Measurements from ENCODE around the gene SLCO4C1.

Gene SLCO4C1

DNA sequence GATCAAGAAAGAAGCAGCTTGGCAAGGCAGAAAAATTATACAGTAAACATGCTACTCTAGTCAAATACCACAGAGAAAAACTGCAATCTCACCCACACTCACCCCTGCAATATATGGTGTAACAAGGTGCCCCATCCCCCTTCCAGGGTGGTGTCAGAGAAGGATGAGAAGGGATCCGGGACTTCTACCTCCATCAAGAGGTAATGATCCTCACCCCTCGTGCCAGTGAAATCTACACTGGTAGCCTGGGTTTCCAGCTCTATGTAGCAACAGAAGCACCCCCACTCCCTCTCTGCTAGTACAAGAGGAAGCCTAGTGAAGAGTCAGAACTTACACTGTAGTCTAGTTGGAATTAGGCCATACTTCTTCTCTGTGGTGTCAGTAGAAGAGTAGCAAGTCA, 18.9 kb downstream of the SLCO4C1 start:
- no peak for DNase-seq

DNA sequence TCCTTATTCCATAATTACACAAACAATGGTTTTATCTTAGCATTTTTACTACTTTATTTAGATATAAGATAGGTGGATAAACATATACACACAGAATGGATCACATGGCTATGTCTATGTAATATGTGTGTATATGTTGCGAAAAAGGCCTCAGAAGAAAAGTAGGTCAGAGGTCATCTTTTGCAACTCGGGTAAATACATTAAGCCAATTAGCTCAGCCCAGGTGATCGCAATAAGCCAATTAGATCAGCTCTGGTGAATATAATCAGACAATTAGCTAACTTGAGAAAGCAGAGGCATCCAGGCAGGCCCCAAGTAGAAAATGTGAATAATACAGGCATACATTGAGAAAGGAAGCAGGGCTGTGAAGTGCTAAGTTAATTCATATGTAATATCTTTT, 24.3 kb downstream of the SLCO4C1 start:
- DNase-seq, result no peak

DNA sequence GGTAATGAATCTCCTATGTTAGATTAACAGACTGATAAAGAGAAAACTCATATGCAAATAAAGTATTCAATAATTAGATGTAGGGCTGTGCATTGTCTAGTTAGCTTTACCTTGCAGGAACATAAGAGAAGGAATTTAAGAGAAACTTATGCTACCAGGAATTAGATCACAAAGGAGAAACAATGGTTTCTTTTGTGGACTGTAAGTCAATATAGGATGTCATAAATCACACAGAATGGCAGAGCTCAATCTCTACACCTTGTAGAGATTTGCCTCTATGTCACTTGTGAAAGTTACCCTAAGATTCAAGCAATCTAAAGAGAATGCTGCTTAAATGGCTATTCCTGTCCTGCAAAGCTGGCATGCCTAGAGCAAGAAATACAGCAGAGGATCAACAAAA, 26.0 kb downstream of the SLCO4C1 start:
- DNase-seq, result no peak

DNA sequence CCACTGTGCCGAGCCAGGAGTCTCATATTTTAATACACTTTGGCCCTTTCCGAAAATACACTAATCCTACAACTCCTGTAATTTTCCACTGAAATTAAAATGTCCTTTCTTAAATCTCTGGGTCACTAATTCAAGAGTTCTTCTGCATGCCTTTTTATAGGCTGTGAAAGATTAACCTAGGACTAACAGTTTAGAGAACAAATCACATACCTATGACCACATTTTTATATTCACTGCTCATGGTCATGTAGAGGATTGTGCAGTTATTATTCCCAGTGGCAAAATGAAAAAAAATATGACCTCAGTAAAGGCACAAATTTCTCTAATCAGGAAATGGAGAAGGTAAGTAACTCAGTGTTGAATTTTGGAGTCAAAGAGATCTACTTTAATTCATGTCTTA, 33.4 kb downstream of the SLCO4C1 start:
- DNase-seq, result no peak

DNA sequence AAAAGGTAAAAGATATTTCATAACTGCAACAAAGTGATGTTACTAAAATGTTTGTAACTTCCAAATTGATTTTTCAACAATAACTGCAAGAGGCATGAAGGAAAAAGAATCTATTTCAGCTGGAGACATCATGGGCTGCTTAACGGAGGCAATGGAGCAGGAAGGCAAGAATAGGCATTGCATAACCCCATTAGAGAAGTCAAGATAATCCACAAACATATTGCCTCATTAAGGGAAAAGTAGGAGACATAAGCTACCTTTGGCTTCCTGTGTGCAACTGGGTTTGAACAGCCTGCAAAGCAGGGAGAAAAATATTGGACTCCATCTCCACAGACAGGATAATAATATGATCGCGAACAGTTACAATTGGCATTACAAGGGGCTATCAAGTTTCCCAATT, 46.7 kb downstream of the SLCO4C1 start:
- DNase-seq, result no peak

DNA sequence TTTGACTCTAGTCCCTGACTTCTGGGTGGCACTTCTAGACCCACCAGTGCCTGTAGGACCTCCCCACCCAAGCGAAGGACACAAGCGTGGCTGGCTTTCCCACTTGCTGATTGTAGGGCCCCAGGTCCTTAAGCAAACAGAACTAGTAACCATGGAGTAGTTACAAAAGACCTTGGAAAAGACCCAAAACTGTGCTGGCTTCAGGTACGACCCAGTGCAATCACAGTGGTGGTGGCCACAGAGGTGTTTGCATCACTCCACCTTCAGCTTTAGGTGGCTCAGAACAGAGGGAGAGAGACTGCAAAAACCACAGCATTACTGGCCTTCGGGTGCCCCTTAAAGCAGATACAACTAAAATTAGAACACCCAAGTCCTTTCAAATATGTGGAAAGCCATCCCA, 52.9 kb downstream of the SLCO4C1 start:
- no peak for DNase-seq

DNA sequence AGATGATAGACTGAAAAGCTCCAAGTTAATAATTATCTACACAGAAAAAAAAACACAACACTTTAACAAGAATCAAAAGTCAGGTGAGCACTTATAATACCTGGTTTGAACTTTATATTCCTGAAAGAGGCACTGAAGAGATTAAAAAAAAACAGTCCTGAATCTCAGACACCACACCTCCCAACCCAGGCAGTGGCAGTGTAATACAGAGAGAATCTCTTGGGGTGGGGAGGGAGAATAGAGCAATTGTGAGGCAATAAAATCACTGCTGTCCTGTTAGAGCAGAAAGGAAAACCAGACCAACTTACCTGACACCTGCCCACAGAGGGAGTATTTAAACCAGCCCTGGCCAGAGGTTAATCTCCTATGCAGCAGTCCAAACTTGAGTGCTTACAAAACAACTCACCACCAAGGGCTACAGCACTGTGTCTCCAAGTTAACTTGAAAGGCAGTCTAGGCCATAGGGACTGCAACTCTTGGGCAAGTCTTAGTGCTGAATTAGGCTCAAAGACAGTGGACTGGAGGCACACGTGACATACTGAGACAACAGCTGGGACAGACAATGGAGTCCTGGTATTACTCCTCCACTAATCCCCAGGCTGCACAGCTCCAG, 54.2 kb downstream of the SLCO4C1 start:
- no peak for DNase-seq

DNA sequence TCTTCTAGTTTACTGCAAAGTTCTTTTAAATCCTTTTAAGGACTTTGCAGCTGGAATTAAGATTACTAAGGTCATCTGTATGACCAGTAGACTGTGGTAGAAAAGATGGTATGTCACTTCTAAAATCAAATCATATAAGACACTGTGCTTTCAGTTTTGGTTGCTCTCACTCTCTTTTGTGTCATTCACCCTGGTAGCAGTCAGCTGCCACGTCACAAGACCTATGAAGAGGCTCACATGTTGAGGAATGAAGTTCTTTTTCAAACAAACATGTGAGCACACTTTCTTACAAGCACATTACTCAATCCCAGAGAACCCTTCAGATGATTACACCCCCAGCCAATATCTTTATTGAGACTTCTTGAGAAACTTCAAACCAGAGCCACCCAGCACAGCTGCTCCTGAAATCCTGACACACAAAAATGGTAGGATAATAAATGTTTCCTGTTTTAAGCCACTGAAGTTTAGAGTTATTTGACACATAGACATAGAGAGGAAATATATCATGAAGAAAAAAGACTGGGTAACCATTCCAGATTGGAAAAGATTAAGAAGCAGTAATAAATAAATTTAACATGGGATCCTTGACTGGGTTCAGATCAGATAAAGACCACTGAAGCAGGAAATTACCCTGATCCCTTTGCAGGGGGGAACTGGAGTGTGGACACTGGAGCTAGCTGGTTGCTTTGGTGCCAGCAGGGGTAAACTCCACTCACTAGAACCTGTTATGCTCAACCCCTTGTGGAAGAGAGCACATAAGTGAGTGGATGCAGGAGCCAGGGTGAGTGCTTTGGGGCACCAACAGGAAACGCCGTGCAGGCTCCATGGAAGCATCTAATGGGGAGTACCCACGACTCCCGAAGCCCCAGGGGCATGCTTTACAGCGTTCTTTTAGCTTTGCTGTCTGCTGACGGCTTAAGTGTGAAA, 64.1 kb downstream of the SLCO4C1 start:
- no peak for DNase-seq

DNA sequence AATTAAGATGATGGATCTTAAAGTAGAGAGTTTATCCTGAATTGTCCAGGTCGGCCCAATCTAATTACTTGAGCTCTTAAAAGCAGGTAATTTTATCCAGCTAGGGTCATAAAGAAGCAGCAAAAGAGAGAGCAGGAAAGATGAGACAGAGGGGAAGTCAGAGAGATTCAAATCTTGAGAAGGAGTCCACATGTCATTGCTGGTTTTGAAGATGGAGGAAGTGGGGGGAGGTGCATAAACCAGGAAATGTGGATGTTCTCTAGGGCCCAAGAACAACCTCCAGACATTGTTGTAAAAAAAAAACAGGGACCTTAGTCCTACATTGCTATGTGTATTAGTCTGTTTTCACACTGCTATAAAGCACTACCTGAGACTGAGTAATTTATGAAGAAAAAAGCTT, 66.4 kb downstream of the SLCO4C1 start:
- no peak for DNase-seq

DNA sequence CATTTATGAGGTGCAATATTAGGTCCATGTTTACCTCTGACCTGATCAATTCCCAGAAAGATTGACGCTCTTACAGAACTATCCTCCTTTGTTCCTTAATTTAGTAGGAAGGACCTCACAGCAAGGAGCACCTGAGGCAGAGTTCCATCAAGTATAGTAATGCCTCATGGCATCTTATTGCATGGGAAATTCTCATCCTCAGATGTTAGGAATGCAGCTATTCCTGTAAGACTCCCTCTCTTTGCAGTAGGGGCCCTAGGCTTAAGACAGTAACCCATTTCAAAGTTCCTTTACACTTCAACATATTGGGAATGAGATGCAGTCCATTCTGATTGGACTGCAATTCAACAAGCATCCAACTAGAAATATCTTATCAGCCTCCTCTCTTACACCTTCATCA, 69.8 kb downstream of the SLCO4C1 start:
- DNase-seq, result no peak

DNA sequence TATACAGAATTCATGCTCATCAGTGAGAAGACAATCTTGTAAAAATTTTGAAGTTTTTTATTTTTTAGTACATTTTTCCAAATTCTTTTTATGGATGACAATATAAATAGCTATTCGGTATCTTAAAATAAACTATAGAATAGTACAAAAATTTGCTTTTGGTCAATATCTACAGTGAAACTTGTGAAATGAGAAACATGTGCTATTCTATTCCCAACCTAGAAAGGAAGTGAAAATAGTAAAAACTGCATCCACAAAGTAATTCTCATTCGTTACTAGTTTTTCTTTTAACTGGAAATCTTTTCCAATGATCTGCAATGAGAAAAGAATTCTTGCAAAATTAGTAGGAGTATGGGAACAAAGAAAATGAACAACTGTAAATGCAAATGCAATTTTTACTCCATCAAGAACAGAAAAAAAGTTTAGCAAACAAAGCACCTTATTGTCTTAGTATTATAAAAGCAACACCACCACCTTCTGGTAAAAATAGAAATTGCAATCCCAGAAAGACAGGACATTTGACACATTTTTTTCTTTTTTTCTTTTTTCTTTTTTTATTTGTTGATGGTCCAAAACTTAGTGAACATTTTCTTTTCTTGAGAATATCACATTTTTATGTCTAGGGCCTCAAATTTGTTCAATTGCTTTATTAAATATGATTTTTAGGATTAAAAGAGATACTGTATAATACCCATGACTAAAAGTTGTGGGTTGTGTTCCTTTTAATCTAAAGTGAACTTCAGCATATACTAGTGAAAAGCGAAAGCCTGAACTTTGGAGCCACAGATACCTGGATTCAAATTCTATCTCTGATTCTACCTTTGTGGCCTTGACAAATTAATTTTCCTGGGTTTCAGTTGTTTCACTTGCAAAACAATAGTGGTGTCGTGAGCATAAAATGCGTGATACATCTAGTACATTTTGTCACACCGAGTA, 72.3 kb downstream of the SLCO4C1 start:
- DNase-seq, result no peak

DNA sequence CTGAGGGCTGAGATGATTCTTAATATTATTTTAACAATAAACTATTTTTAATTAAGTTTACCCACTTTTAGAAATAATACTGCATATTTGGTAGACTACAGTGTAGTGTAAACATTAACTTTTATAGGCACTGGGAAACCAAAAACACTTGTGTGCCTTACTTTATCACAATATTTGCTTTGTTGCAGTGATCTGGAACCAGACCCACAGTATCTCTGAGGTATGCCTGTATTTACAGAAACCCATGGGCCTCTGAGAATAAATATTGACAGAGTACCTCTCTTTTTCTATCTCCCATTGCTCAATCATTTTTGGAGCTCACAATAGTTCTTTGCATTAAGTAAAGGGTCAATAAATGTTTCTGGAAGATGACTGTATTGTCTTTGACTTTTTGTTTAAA, 73.3 kb downstream of the SLCO4C1 start:
- DNase-seq, result no peak

DNA sequence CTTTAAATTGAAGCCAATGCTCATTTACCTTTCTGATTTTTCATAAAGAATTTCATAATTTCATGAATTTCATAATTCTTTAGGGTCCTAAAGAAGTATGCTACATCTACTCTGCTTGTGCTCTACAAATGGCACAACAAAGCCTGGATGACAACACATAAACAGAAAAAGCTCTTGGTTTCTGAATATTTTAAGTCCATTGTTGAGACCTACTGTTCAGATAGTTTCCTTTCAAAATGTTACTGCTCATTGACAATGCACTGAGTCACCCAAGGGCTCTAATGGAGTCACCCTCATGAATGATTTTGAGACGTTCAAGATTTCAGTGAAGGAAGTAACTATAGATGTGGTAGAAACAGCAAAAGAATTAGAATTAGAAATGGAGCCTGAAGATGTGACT, 74.1 kb downstream of the SLCO4C1 start:
- no peak for DNase-seq

DNA sequence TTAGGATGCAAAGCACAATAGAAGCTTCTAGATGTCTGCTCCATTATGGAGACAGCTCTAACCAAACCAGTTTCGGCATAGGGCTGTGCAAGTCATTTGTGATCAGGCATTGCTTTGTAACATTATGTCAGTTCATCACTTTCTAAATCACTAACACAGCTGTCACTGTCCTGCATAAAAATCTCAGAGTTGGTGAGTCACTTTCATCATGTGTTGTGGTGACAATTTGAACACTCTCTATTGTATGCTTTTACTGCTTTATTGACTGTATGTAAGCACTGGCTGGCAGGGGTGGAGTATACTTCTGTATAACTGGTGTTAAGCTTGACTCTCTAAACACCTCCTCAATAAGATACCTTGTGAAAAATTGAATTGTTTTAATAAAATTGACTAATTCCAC, 77.9 kb downstream of the SLCO4C1 start:
- no peak for DNase-seq

DNA sequence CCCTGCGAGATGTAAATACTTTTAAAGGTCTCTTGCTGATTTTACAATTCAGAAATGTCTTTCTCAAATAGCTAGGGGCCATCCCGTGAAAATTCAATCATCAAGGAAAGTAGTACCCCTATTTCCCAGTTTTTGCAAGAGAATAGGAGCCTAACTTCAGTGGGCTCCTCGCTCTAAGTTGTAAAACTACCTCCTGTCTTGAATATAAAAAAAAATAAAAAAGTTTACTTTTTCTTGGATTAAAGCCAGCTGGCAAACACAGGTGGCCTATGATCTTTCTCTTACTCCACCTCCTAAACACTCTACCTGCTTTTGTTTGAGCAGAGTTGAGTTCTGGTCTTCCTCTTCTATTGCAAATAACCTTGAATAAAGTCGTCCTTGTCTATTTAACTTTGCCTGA, 79.4 kb downstream of the SLCO4C1 start:
- no peak for DNase-seq

DNA sequence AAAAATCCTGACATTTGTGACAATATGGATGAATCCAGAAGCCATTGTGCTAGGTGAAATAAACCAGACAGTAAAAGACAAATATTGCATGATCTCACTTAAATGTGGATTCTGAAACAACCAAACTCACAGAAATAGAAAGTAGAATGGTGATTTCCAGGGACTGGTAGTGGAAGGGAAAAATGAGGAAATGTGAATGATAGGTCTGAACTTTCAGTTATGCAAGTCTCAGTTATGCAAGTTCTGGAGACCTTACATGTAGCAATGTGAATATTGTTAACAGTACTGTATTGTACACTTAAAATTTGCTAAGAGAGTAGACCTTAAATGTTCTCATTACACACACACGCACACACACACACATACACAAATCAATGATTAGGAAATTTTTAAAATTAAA, 84.9 kb downstream of the SLCO4C1 start:
- no peak for DNase-seq

DNA sequence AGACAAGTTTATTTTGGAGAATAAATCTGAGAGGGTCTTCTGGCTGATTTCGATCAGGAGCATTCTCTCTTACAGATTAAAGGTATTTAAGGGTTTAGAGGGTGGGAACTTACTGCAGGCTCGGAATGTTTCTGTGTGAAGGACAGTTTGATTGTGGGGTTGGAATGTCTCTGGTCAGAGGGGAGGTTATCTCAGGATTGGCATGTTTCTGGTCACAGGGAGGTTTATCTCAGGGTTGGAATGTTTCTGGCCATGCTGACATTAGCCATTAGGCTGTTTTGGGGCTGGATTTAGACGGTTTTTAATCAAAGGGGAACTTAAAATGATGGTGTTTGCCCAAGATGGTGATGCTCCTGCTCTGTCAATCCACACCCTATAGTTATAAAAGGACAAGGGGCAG, 95.2 kb downstream of the SLCO4C1 start:
- no peak for DNase-seq

DNA sequence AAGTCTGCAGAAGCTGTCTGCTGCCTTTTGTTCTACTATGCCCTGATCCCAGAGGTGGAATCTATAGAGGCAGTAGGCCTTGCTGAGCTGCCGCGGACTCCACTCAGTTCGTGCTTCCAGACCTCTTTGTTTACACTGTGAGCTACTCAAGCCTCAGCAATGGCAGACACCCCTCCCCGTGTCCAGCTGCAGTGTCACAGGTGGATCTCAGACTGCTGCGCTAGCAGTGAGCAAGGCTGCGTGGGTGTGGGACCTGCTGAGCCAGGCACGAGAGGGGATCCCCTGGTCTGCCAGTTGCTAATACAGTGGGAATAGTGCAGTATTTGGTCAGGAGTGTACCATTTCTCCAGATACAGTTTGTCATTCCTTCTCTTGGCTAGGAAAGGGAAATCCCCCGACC, 99.6 kb downstream of the SLCO4C1 start:
- no peak for DNase-seq
